GM12875 (cell line): ENCODE measurements around the gene TLNRD1.

Experiments used
- H3K4me3 ChIP-seq: one replicate; pipeline ENCODE4 v1.5.1; 2011; ENCODE audit warnings: low read depth, low read length, control low read depth
- CTCF ChIP-seq: IDR thresholded peaks from 2 replicates; pipeline ENCODE4 v1.5.1; 2011; ENCODE audit warnings: low read depth, mild to moderate bottlenecking, control low read depth, inconsistent platforms, low read length, moderate library complexity, borderline replicate concordance; ENCODE audit not compliant: insufficient read depth

TLNRD1 gene

GRCh38 chr15:81029414-81030300 lies 28.9 kb downstream of the TLNRD1 start:
- no peak for TF ChIP-seq CTCF
- no peak overlapping the region for H3K4me3 ChIP-seq

- no peak for TF ChIP-seq CTCF
- H3K4me3 ChIP-seq, result no peak overlapping the region
Measured at GRCh38 chr15:81030301-81030750, 29.6 kb downstream of the TLNRD1 start.

- no peak overlapping the region for H3K4me3 ChIP-seq
- TF ChIP-seq CTCF, result no peak
Measured at GRCh38 chr15:81031203-81031602, 30.5 kb downstream of the TLNRD1 start.

- H3K4me3 ChIP-seq, result no peak overlapping the region
- TF ChIP-seq CTCF, result no peak
Measured at GRCh38 chr15:81032355-81032754, 31.6 kb downstream of the TLNRD1 start.

- no peak for TF ChIP-seq CTCF
- no peak overlapping the region for H3K4me3 ChIP-seq
Measured at GRCh38 chr15:81032818-81033217, 32.1 kb downstream of the TLNRD1 start.

GRCh38 chr15:81033508-81033907 lies 32.8 kb downstream of the TLNRD1 start:
- no peak for TF ChIP-seq CTCF
- no peak overlapping the region for H3K4me3 ChIP-seq
